HUES6 (cell line): ENCODE data around the gene PLOD2.

Source experiments
- H3K27ac ChIP-seq: 2 replicates; pipeline ENCODE4 v1.7.0; 2013; ENCODE audit warnings: low read depth, mild to moderate bottlenecking, low read length, inconsistent platforms
- H3K27me3 ChIP-seq: 2 replicates; pipeline ENCODE4 v1.6.1; 2013; ENCODE audit warnings: low read length; ENCODE audit not compliant: control insufficient read depth, insufficient read depth
- H3K36me3 ChIP-seq: 2 replicates; pipeline ENCODE4 v1.6.1; 2013; ENCODE audit warnings: low read length; ENCODE audit not compliant: control insufficient read depth, insufficient read depth
- H3K4me1 ChIP-seq: 2 replicates; pipeline ENCODE4 v1.6.1; 2013; ENCODE audit warnings: low read length; ENCODE audit not compliant: control insufficient read depth, insufficient read depth
- H3K4me3 ChIP-seq: 2 replicates; pipeline ENCODE4 v1.5.1; 2013; ENCODE audit warnings: low read depth, low read length
- H3K9ac ChIP-seq: one replicate; pipeline ENCODE4 v1.6.1; 2013; ENCODE audit warnings: mild to moderate bottlenecking, low read length
- H3K9me3 ChIP-seq: 2 replicates; pipeline ENCODE4 v1.6.1; 2013; ENCODE audit warnings: low read depth, low read length; ENCODE audit not compliant: control insufficient read depth, insufficient read depth

The PLOD2 gene

GRCh38 chr3:146050691-146051090 is 110.3 kb downstream of the PLOD2 start:
- H3K9ac ChIP-seq, result no peak overlapping the region
- no peaks in the 10 kb centered on the region for H3K36me3 ChIP-seq
- no peak overlapping the region for H3K4me3 ChIP-seq
- no peaks in the 10 kb centered on the region for H3K9me3 ChIP-seq
- no peaks in the 10 kb centered on the region for H3K4me1 ChIP-seq
- H3K27ac ChIP-seq, result no peak overlapping the region
- no peaks in the 10 kb centered on the region for H3K27me3 ChIP-seq

- Histone ChIP-seq H3K9ac (no peak overlapping the region), H3K9me3 (0 out of 2 replicates have a peak, but pooled peaks cover 3% of the 10 kb centered on the region)
These were observed 113.5 kb downstream of the PLOD2 start for GRCh38 chr3:146047485-146047884.

GRCh38 chr3:146044046-146044445 is 116.9 kb downstream of the PLOD2 start:
- Histone ChIP-seq H3K9ac (no peak overlapping the region), H3K4me1 (no peaks in the 10 kb centered on the region), H3K27ac (no peak overlapping the region), H3K27me3 (no peaks in the 10 kb centered on the region), H3K4me3 (no peak overlapping the region), H3K36me3 (no peaks in the 10 kb centered on the region), H3K9me3 (0 out of 2 replicates have a peak, but pooled peaks cover 3% of the 10 kb centered on the region)

More at GRCh38 chr3:146047485-146047884, 113.5 kb downstream of the PLOD2 start:
- no peaks in the 10 kb centered on the region for H3K36me3 ChIP-seq
- no peak overlapping the region for H3K27ac ChIP-seq
- H3K27me3 ChIP-seq, result no peaks in the 10 kb centered on the region
- no peak overlapping the region for H3K4me3 ChIP-seq
- H3K4me1 ChIP-seq, result no peaks in the 10 kb centered on the region

GRCh38 chr3:146040630-146041029 is 120.4 kb downstream of the PLOD2 start:
- H3K9me3 ChIP-seq, result 0 out of 2 replicates have a peak, but pooled peaks cover 3% of the 10 kb centered on the region
- H3K4me1 ChIP-seq, result no peaks in the 10 kb centered on the region
- no peaks in the 10 kb centered on the region for H3K36me3 ChIP-seq
- H3K9ac ChIP-seq, result no peak overlapping the region
- no peak overlapping the region for H3K4me3 ChIP-seq
- H3K27ac ChIP-seq, result no peak overlapping the region
- H3K27me3 ChIP-seq, result no peaks in the 10 kb centered on the region

GRCh38 chr3:146037697-146038096 is 123.3 kb downstream of the PLOD2 start:
- Histone ChIP-seq H3K27me3 (no peaks in the 10 kb centered on the region), H3K4me1 (peaks cover 8% of the 10 kb centered on the region; the same call in 1 of the 2 replicates), H3K4me3 (no peak overlapping the region), H3K9me3 (no peaks in the 10 kb centered on the region), H3K9ac (no peak overlapping the region), H3K27ac (no peak overlapping the region), H3K36me3 (no peaks in the 10 kb centered on the region)

GRCh38 chr3:146036281-146036680 is 124.7 kb downstream of the PLOD2 start:
- H3K36me3 ChIP-seq, result no peaks in the 10 kb centered on the region
- H3K27ac ChIP-seq, result no peak overlapping the region
- no peak overlapping the region for H3K9ac ChIP-seq

GRCh38 chr3:146035366-146035765 is 125.6 kb downstream of the PLOD2 start:
- Histone ChIP-seq H3K27ac (no peak overlapping the region), H3K9me3 (peaks cover 6% of the 10 kb centered on the region; the same call in 1 of the 2 replicates), H3K27me3 (no peaks in the 10 kb centered on the region), H3K4me1 (peaks cover 12% of the 10 kb centered on the region; the same call in 1 of the 2 replicates), H3K9ac (no peak overlapping the region), H3K4me3 (no peak overlapping the region), H3K36me3 (no peaks in the 10 kb centered on the region)

More at GRCh38 chr3:146036281-146036680, 124.7 kb downstream of the PLOD2 start:
- Histone ChIP-seq H3K4me3 (no peak overlapping the region), H3K4me1 (peaks cover 12% of the 10 kb centered on the region; the same call in 1 of the 2 replicates), H3K27me3 (no peaks in the 10 kb centered on the region), H3K9me3 (no peaks in the 10 kb centered on the region)

GRCh38 chr3:146033950-146034349 is 127.0 kb downstream of the PLOD2 start:
- Histone ChIP-seq H3K4me3 (no peak overlapping the region), H3K36me3 (no peaks in the 10 kb centered on the region), H3K9ac (no peak overlapping the region), H3K27ac (no peak overlapping the region), H3K4me1 (peaks cover 12% of the 10 kb centered on the region; the same call in 1 of the 2 replicates), H3K27me3 (no peaks in the 10 kb centered on the region), H3K9me3 (peaks cover 8% of the 10 kb centered on the region; the same call in 1 of the 2 replicates)

- Histone ChIP-seq H3K27ac (no peak overlapping the region), H3K9me3 (peaks cover 8% of the 10 kb centered on the region; the same call in 1 of the 2 replicates), H3K27me3 (no peaks in the 10 kb centered on the region), H3K4me3 (no peak overlapping the region), H3K36me3 (no peaks in the 10 kb centered on the region), H3K4me1 (no peaks in the 10 kb centered on the region), H3K9ac (no peak overlapping the region)
These were observed 134.4 kb downstream of the PLOD2 start for GRCh38 chr3:146026547-146026946.

- Histone ChIP-seq H3K36me3 (no peaks in the 10 kb centered on the region), H3K27me3 (no peaks in the 10 kb centered on the region), H3K4me3 (no peak overlapping the region), H3K9me3 (no peaks in the 10 kb centered on the region), H3K9ac (no peak overlapping the region), H3K27ac (no peak overlapping the region), H3K4me1 (no peaks in the 10 kb centered on the region)
These were observed 136.7 kb downstream of the PLOD2 start for GRCh38 chr3:146024260-146024659.

- no peak overlapping the region for H3K4me3 ChIP-seq
- no peak overlapping the region for H3K9ac ChIP-seq
- H3K27ac ChIP-seq, result no peak overlapping the region
- H3K9me3 ChIP-seq, result no peaks in the 10 kb centered on the region
- no peaks in the 10 kb centered on the region for H3K27me3 ChIP-seq
- H3K36me3 ChIP-seq, result no peaks in the 10 kb centered on the region
- no peaks in the 10 kb centered on the region for H3K4me1 ChIP-seq
These were observed 140.0 kb downstream of the PLOD2 start for GRCh38 chr3:146020969-146021368.
